ENCODE results near the gene UTY. TPM values are rescaled to one million over a fixed set of nuclear protein-coding genes. Genes with fewer than 3 reads are reported as not detected.

UTY gene
- total RNA-seq, 1 experiment from 2014 or later, result not detected

GRCh38 chrY:13307959-13308358 lies 171.9 kb downstream of the UTY start:
- Histone ChIP-seq H4K5ac (ENCODE audit: insufficient read length, low read depth, low read length) (no peak overlapping the region), H3K4ac (ENCODE audit: low read depth, low read length) (no peak overlapping the region), H3K79me1 (ENCODE audit: insufficient read depth, low read depth, low read length, poor library complexity, severe bottlenecking) (no peaks in the 10 kb centered on the region), H3K9ac (ENCODE audit: extremely low read depth, insufficient read length, low read length) (no peak overlapping the region), H2BK120ac (ENCODE audit: low read depth, low read length, poor library complexity, severe bottlenecking) (no peak overlapping the region), H3K23me2 (ENCODE audit: insufficient read length, low read depth, low read length, poor library complexity, severe bottlenecking) (no peaks in the 10 kb centered on the region), H3K18ac (ENCODE audit: insufficient read length, low read depth, low read length) (no peak overlapping the region), H2BK5ac (ENCODE audit: insufficient read length, low read length) (no peak overlapping the region), H3K4me1 (ENCODE audit: insufficient read depth, low read length) (no peaks in the 10 kb centered on the region), H2AK5ac (ENCODE audit: insufficient read length, low read length) (no peak overlapping the region), H3K9me3 (ENCODE audit: control insufficient read depth, low read depth, low read length) (no peaks in the 10 kb centered on the region), H3K27ac (ENCODE audit: insufficient read length, low read depth, low read length) (no peak overlapping the region), H4K20me1 (ENCODE audit: control insufficient read depth, insufficient read depth, insufficient read length) (no peaks in the 10 kb centered on the region), H3K4me2 (ENCODE audit: insufficient read depth, insufficient read length, low read length) (no peak overlapping the region), H4K8ac (replicated peaks; ENCODE audit: insufficient read length, low read depth, low read length) (no peak overlapping the region), H3K14ac (ENCODE audit: insufficient read depth, low read length) (no peak overlapping the region), H3K23ac (ENCODE audit: insufficient read length, low read depth, low read length) (no peak overlapping the region), H4K91ac (ENCODE audit: insufficient read length, low read depth, low read length) (no peak overlapping the region), H3T11ph (ENCODE audit: low read length) (no peak overlapping the region), H3K56ac (ENCODE audit: insufficient read length, low read depth, low read length) (no peak overlapping the region), H2BK20ac (ENCODE audit: low read depth, low read length, poor library complexity, severe bottlenecking) (no peak overlapping the region), H3K79me2 (ENCODE audit: insufficient read depth, low read length) (no peaks in the 10 kb centered on the region), H2BK12ac (ENCODE audit: insufficient read length, low read depth, low read length) (no peak overlapping the region), H2AFZ (ENCODE audit: low read length) (no peak overlapping the region), H3K27me3 (ENCODE audit: insufficient read depth, low read length) (no peaks in the 10 kb centered on the region), H2BK15ac (ENCODE audit: low read depth, low read length) (no peak overlapping the region)
- DNase-seq, result no peak
- Mint-ChIP-seq H3K4me1 (no peaks in the 10 kb centered on the region), H3K4me3 (no peak overlapping the region), H3K27ac (no peak overlapping the region), H3K36me3 (ENCODE audit: insufficient read depth in 1 of 3, low read depth in 3 of 3) (no peaks in the 10 kb centered on the region), H3K27me3 (ENCODE audit: low read depth) (no peaks in the 10 kb centered on the region), H3K9me3 (no peaks in the 10 kb centered on the region)
- no CpG with 5 or more reads among the region's 2 CpGs for WGBS (ENCODE audit: extremely low coverage, insufficient read length, low lambda C conversion rate)
- TF ChIP-seq CTCF (conservative IDR thresholded peaks at IDR 0.05), result no peak
